ENCODE results near the gene FYTTD1. TPM values are rescaled to one million over a fixed set of nuclear protein-coding genes. Genes with fewer than 3 reads are reported as not detected.
A peak's percentile ranks its signal among the peaks of the same experiment; 100 is the strongest.

FYTTD1 gene
- total RNA-seq, 1 experiment from 2014 or later: 72.6 TPM

GRCh38 chr3:197791892-197792647, 42.4 kb downstream of the FYTTD1 start:
- peak; percentile 35 for DNase-seq (ENCODE audit: low read depth)

DNA sequence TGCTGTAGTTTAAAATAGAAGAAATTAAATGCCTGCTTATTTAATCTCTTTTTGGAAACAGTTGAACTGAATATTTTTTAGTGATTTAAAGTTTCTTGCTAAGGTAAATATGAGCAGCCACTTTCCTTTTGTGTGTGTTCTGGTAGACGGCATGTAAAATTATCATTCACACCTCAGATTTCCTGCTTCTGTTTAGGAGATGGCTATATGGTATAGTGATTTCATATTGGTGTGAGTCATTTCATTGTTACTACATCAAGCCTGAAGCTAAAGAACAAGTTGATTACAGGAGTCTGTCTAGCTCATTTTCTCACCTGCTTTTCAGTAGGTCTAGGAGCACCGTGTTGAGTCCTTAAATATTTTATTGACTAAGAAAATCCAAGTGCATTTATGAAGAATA, 43.6 kb downstream of the FYTTD1 start:
- DNase-seq (ENCODE audit: low read depth): peak; percentile 39

DNA sequence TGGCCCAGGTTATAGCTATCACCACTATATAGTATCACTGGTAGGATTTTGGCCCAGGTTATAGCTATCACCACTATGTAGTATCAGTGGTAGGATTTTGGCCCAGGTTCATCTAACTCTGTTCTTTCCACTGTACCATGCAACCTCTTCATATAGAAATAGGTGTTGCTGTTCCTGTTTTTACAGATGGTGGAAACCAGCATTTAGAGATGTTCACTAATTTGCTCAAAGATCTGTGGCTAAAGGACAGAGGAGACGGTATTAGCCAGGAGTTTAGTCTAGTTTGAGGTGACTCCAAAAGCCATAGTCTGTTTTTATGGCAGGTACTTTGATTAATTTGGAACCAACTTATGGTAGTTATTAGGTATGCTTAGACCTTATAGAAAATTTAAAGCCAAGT, 44.4 kb downstream of the FYTTD1 start:
- no peak for DNase-seq (ENCODE audit: low read depth)

GRCh38 chr3:197795200-197795599, 45.5 kb downstream of the FYTTD1 start:
- peak; percentile 58 for DNase-seq (ENCODE audit: low read depth)

DNA sequence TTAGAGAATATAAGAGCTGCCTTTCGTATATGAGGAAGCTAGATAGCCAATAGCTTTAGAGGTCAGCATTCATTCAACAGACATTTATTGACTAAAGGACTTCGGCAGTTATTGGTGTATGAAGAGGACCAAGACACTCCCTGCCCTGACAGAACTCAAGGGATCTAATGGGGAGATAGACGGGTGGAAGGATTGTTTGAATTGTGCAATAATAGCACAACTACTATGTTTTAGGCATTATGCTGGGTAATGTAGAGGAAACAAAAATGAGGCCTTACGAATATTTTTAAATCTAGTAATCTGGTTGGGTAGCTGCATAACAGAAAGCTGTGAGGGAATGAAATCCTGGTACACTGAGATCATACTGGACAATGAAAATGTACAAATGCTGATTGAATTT, 46.4 kb downstream of the FYTTD1 start:
- DNase-seq (ENCODE audit: low read depth): no peak

DNA sequence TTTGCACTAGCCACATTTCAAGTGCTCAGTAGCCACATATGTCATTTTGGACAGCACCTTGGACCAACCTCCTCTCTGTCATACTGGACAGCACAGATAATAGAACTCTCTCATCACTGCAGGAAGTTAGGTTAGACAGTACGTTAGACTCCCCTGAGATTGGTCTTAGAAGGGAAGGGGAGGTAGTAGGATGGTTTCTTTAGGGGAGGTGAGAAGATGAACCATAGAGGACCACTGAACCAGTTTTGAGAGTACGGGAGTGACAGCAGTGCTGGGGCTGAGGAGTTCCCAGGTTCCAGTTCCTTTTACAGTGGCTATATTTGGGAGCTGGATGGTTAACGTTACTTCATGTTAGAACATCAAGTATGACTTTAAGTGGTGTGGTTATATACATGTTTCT, 49.2 kb downstream of the FYTTD1 start:
- no peak for DNase-seq (ENCODE audit: low read depth)

DNA sequence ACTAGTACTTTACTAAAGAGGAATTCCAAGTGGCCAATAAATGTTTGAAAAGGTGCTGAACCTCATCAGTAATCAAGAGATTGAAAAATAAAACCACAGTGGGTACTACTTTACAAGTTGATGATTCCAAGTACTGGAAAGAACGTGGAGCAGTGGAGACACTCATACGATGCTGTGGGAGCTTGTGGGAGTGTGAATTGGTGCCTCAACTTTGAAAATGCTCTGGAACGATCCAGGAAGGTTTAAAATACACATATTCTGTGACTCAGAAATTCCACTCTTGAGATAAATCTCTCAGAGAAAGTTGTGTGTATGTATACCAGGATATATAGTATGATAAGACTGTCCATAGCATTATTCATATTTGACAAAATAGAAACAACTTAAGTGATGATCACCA, 50.7 kb downstream of the FYTTD1 start:
- no peak for DNase-seq (ENCODE audit: low read depth)

GRCh38 chr3:197801891-197802778, 52.5 kb downstream of the FYTTD1 start:
- peak; percentile 92 for DNase-seq (ENCODE audit: low read depth)

- DNase-seq (ENCODE audit: low read depth): peak; percentile 20
Observed at GRCh38 chr3:197802779-197803459, 53.2 kb downstream of the FYTTD1 start.

- DNase-seq (ENCODE audit: low read depth): no peak
Observed at GRCh38 chr3:197804511-197804910, 54.8 kb downstream of the FYTTD1 start.

DNA sequence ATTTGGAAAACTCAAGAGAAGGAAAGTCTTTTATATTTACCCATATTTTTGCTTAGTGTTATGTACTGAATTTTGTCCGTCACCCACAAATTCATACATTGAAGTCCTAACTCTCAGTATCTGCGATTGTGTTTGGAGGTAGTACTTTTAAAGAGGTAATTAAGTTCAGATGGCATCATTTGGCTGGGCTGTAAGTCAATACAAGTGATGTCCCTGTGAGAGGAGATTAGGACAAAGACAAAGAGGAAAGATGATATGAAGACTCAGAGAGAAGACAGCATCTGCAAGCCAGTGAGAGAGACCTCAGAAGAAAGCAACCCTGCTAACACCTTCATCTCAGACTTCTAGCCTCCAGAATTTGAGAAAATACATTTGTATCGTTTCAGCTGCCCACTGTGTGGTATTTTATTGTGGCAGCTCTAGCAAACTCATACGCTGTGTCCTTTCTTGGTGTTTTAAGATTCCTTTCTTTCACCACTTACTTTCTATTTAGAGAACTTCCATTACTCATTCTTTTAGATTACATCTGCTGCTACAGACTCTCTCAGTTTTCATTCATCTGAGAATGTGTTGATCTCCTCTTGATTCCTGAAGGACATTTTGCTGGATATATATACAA, 58.4 kb downstream of the FYTTD1 start:
- peak; percentile 31 for DNase-seq (ENCODE audit: low read depth)

DNA sequence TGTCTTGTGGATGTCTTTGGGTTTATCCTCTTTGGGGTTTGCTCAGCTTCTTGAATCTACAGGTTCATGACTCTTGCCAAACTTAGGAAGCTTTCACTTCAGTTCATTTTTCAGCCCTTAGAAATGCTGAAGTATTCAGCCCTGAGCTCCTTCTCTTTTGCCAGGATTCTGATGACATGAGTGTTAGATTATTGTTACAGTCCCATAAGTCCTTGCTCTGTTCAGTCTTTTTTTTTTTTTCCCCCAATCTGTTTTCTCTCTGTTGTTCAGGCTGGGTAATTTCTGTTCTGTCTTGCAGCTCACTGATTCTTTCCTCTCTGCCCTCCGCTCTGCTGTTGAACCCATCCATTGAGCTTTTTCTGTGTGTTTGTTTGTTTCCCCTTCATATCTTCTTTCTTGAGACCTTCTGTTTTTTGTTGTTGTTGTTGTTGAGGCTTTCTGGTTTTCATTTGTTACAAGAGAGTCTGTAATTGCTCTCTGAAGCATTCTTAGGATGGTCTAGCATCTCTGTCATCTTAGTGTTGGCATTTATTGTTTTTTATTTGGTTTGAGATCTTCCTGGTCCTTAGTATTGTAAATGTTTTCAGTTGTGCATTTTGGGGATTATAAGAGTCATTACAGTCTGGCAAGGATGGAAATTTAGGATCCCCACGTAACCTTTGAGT, 59.8 kb downstream of the FYTTD1 start:
- DNase-seq (ENCODE audit: low read depth): peak; percentile 21

GRCh38 chr3:197810901-197811300, 61.2 kb downstream of the FYTTD1 start:
- peak; percentile 31 for DNase-seq (ENCODE audit: low read depth)

GRCh38 chr3:197811343-197811742, 61.7 kb downstream of the FYTTD1 start:
- DNase-seq (ENCODE audit: low read depth): peak; percentile 75

- no peak for DNase-seq (ENCODE audit: low read depth)
Observed at GRCh38 chr3:197814372-197814771, 64.7 kb downstream of the FYTTD1 start.

- DNase-seq (ENCODE audit: low read depth): no peak
Observed at GRCh38 chr3:197820550-197821335, 71.1 kb downstream of the FYTTD1 start.

DNA sequence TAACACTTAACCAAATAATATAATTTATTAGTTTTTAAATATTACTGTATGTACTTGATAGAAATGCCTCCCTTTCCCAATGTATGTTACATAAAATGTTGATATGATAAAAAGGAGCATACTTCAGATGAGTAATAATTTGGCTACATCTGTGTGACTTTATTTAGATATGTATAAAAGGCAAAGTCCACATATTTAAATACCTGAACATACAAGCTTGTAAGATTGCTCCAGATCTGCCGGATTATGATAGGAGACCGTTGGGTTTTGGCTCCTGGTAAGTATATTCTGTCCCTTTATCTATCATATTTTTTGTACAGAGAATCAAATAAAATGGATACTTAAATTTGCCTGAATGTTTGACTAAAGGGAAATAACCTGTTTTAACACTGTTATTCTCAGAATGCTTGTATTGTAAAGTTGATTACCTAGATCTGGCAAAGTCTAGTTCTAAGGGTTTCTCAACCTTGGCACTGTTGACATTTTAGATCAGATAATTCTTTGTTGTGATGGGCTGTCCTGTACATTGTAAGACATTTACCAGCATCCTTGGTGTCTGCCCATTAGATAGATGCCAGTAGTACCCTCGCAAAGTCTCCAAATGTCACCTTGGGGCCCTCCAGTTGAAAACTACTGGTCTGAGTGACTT, 79.8 kb downstream of the FYTTD1 start:
- no peak for DNase-seq (ENCODE audit: low read depth)

- no peak for DNase-seq (ENCODE audit: low read depth)
Observed at GRCh38 chr3:197830308-197830966, 80.8 kb downstream of the FYTTD1 start.

GRCh38 chr3:197830967-197831313, 81.3 kb downstream of the FYTTD1 start:
- no peak for DNase-seq (ENCODE audit: low read depth)

Measured in RPMI7951 (cell line).